MM.1S (cell line): ENCODE measurements around the gene RNF115.
A peak's percentile ranks its signal among the peaks of the same experiment; 100 is the strongest.
"Not testable (repeated sequence)": the region's sequence is repeated elsewhere in the genome, so short reads cannot be mapped to it uniquely, and the experiment has no call there.

Source experiments
- DNase-seq: peaks from one replicate; pipeline ENCODE4 v3.0.0-alpha.2; 2015
- H2AFZ ChIP-seq: fragments of 300-600 bp; sonication (generic); 2 replicates; pipeline ENCODE4 v1.6.0; 2016; ENCODE audit warnings: antibody characterized with exemption, low read length
- H3F3A ChIP-seq: fragments of 300-600 bp; sonication (generic); 2 replicates; pipeline ENCODE4 v1.6.1; 2016; ENCODE audit warnings: mild to moderate bottlenecking, antibody characterized with exemption, low read length, moderate library complexity, mixed read lengths; ENCODE audit not compliant: insufficient read depth
- H3K27ac ChIP-seq: fragments of 300-600 bp; sonication (generic); 2 replicates; pipeline ENCODE4 v1.5.1; 2016; ENCODE audit warnings: mild to moderate bottlenecking, low read length
- H3K27me3 ChIP-seq: fragments of 300-600 bp; sonication (generic); replicated peaks from 2 replicates; pipeline ENCODE4 v1.6.0; 2016; ENCODE audit warnings: low read length; ENCODE audit not compliant: insufficient read depth
- H3K36me3 ChIP-seq: fragments of 300-600 bp; sonication (generic); replicated peaks from 2 replicates; pipeline ENCODE4 v1.6.1; 2016; ENCODE audit warnings: mild to moderate bottlenecking, low read length, mixed read lengths; ENCODE audit not compliant: insufficient read depth
- H3K4me1 ChIP-seq: fragments of 300-600 bp; sonication (generic); 2 replicates; pipeline ENCODE4 v1.6.1; 2016; ENCODE audit warnings: low read length, mixed read lengths
- H3K4me2 ChIP-seq: fragments of 300-600 bp; sonication (generic); 2 replicates; pipeline ENCODE4 v1.6.0; 2016; ENCODE audit warnings: low read depth, low read length
- H3K4me3 ChIP-seq: fragments of 300-600 bp; sonication (generic); 2 replicates; pipeline ENCODE4 v1.5.1; 2016; ENCODE audit warnings: low read length, mixed read lengths
- H3K79me2 ChIP-seq: fragments of 300-600 bp; sonication (generic); 2 replicates; pipeline ENCODE4 v1.6.1; 2016; ENCODE audit warnings: mixed run types, low read length, mixed read lengths
- H3K9ac ChIP-seq: fragments of 300-600 bp; sonication (generic); 2 replicates; pipeline ENCODE4 v1.6.1; 2016; ENCODE audit warnings: low read length, mixed read lengths
- H3K9me2 ChIP-seq: fragments of 300-600 bp; sonication (generic); replicated peaks from 2 replicates; pipeline ENCODE4 v1.6.1; 2016; ENCODE audit warnings: mild to moderate bottlenecking, low read length, mixed read lengths; ENCODE audit not compliant: insufficient read depth
- H3K9me3 ChIP-seq: fragments of 300-600 bp; sonication (generic); replicated peaks from 2 replicates; pipeline ENCODE4 v1.6.1; 2016; ENCODE audit warnings: mild to moderate bottlenecking, low read length, mixed read lengths; ENCODE audit not compliant: insufficient read depth
- H4K20me1 ChIP-seq: fragments of 300-600 bp; sonication (generic); 2 replicates; pipeline ENCODE4 v1.6.1; 2016; ENCODE audit warnings: mild to moderate bottlenecking, low read length, moderate library complexity, mixed read lengths; ENCODE audit not compliant: insufficient read depth
- CTCF ChIP-seq: fragments of 300-600 bp; sonication (generic); IDR thresholded peaks from 2 replicates; pipeline ENCODE4 v1.5.1; 2016; ENCODE audit warnings: antibody characterized with exemption, low read length, mixed read lengths
- EZH2 ChIP-seq: fragments of 300-600 bp; sonication (generic); optimal IDR thresholded peaks from 2 replicates; pipeline ENCODE3; 2017; ENCODE audit warnings: low read depth, mild to moderate bottlenecking, antibody characterized with exemption, low read length, mixed read lengths
- EZH2phosphoT487 ChIP-seq: fragments of 300-600 bp; sonication (generic); IDR thresholded peaks from 2 replicates; pipeline ENCODE4 v1.6.1; 2018; ENCODE audit warnings: antibody characterized with exemption, low read length

Gene RNF115

DNA sequence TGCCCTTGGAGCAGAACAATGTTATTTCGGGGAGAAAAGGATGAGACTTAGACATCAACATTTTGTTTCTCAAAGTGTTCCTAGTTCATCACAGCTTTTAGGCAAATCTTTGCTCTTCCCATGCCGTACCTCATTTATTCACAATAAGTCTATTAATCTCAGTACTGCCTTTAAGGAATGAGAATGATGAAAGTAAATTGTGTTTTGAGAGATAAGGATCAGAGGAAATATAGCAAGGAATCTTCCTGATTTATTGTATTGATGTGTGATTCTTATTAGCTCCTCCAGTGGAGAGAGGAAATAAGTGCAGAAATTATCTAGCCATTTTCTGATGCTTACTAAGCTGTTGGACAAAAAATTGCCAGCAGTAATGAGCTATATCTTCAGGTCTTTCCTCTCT is 2.1 kb upstream of the RNF115 start:
- Histone ChIP-seq H3K9me2 (no peaks in the 10 kb centered on the region), H3K9ac (no peak overlapping the region), H3K27ac (no peak overlapping the region), H2AFZ (no peak overlapping the region), H3K4me3 (no peak overlapping the region), H3K79me2 (peaks cover 41% of the 10 kb centered on the region), H3K9me3 (no peaks in the 10 kb centered on the region), H3K4me1 (peaks cover 33% of the 10 kb centered on the region), H3K4me2 (no peak overlapping the region), H4K20me1 (no peaks in the 10 kb centered on the region), H3K36me3 (peaks cover 22% of the 10 kb centered on the region), H3K27me3 (no peaks in the 10 kb centered on the region), H3F3A (peaks cover 17% of the 10 kb centered on the region)
- TF ChIP-seq EZH2phosphoT487 (no peak), CTCF (peak; percentile 25; the same call in 1 of the 2 replicates)
- no peak for DNase-seq

DNA sequence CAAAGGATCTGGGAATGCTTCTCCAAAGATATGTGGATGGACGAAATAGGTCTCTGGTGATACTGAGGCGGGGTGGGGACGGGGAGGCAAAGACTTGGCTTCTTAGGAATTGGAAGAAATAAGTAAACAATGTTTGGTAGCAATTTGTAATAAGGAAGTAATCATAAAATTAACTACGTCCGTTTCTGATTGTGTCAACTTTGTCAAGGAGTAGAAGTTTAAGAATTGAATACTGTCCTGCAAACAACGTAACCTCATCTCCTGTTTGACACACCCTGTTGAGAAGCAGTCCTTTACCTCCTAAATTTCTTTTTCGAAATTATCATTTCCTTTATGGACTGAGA is 576 bp upstream of the RNF115 start:
- Histone ChIP-seq H4K20me1 (no peaks in the 10 kb centered on the region), H3K9me2 (no peaks in the 10 kb centered on the region), H3K79me2 (peaks cover 39% of the 10 kb centered on the region), H3K9me3 (no peaks in the 10 kb centered on the region), H3F3A (peaks cover 17% of the 10 kb centered on the region), H3K4me2 (peak overlapping the region; percentile 75), H2AFZ (peak overlapping the region; percentile 73), H3K4me3 (peak overlapping the region; percentile 73), H3K27me3 (no peaks in the 10 kb centered on the region), H3K4me1 (peaks cover 33% of the 10 kb centered on the region), H3K36me3 (peaks cover 13% of the 10 kb centered on the region; the same call in 1 of the 2 replicates), H3K27ac (peak overlapping the region; percentile 68; the same call in 1 of the 2 replicates), H3K9ac (peak overlapping the region; percentile 76)
- no peak for TF ChIP-seq EZH2
- no peak for TF ChIP-seq CTCF
- TF ChIP-seq EZH2phosphoT487 = no peak
- DNase-seq = no peak

- not testable (repeated sequence) for H3K27me3 ChIP-seq, H3K27ac ChIP-seq, H4K20me1 ChIP-seq, H3K9me2 ChIP-seq, H3K9me3 ChIP-seq, H3F3A ChIP-seq, H2AFZ ChIP-seq, H3K36me3 ChIP-seq, H3K9ac ChIP-seq, H3K4me3 ChIP-seq, H3K4me2 ChIP-seq, DNase-seq
- Histone ChIP-seq H3K79me2 (peaks cover 40% of the 10 kb centered on the region), H3K4me1 (peaks cover 23% of the 10 kb centered on the region)
These were observed 1.0 kb downstream of the RNF115 start for GRCh38 chr1:145822779-145823331.

GRCh38 chr1:145818095-145818494 is 5.8 kb downstream of the RNF115 start:
- H3K4me3 ChIP-seq, H3K4me1 ChIP-seq, H3K4me2 ChIP-seq, DNase-seq, H2AFZ ChIP-seq, H3K9me2 ChIP-seq, H3K27ac ChIP-seq, H3K27me3 ChIP-seq, H4K20me1 ChIP-seq, H3K9me3 ChIP-seq, H3K36me3 ChIP-seq, H3K9ac ChIP-seq, H3F3A ChIP-seq: not testable (repeated sequence)
- H3K79me2 ChIP-seq = peaks cover 13% of the 10 kb centered on the region

DNA sequence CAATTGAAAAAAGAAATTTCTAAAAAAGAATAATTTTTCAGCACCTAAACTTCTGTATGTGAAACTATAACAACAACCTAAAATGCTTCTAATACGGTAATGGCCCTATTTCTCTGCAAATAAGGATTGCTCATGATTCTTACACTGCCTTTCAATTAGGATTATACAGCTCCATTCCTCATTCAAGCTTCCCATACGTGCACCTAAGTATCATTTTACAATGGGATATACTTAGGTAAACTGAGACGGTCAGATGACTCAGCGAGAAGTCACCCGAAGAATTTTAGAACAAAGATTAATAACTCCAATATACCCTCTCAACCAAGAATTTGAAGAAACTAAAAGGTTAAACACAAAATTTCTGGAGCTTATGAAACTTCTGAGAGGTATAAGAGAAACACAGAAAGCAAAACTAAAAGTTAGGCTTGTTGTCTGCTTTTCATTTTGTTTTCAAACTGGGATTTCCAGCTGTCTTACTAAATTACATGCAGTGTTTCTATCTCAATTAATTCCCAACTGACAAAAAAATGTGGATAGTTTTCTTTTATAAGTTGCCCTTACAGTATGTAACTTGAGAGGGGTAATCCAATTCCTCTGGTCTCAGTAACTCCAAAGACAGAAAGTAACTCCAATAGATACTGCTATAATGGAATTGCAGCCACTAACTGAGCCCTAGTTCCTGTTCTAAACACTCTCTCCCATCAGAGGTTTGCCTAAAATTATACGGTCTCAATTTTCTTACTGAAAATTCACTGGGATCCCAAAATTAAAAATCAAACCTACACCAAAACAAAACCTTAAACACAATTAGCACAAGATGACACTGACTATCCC is 10.7 kb downstream of the RNF115 start:
- Histone ChIP-seq H3K4me2 (peak overlapping the region; percentile 54; the same call in 1 of the 2 replicates), H3K79me2 (peaks cover 16% of the 10 kb centered on the region), H3K4me3 (peak overlapping the region; percentile 39)
- H3F3A ChIP-seq, H3K27me3 ChIP-seq, H4K20me1 ChIP-seq, H3K27ac ChIP-seq, DNase-seq, H3K36me3 ChIP-seq, H3K4me1 ChIP-seq, H3K9me3 ChIP-seq, H3K9me2 ChIP-seq, H2AFZ ChIP-seq, H3K9ac ChIP-seq: not testable (repeated sequence)
